Activated T-cell treated with anti-CD3 and anti-CD28 coated beads for 4 hours (primary cell): ENCODE measurements around the gene ANAPC1.
A peak's percentile ranks its signal among the peaks of the same experiment; 100 is the strongest.
"Not testable (repeated sequence)": the region's sequence is repeated elsewhere in the genome, so short reads cannot be mapped to it uniquely, and the experiment has no call there.

Experiments used
- DNase-seq: peaks from one replicate; pipeline ENCODE4 v3.0.0-alpha.2; 2020

Gene ANAPC1

GRCh38 chr2:111904726-111905474 is 20.9 kb upstream of the ANAPC1 start:
- no peak for DNase-seq

- no peak for DNase-seq
Measured at GRCh38 chr2:111903930-111904439, 20.0 kb upstream of the ANAPC1 start.

- no peak for DNase-seq
Measured at GRCh38 chr2:111903516-111903915, 19.5 kb upstream of the ANAPC1 start.

- DNase-seq, result no peak
Measured at GRCh38 chr2:111900859-111901258, 16.9 kb upstream of the ANAPC1 start.

GRCh38 chr2:111898703-111899514 is 14.9 kb upstream of the ANAPC1 start:
- no peak for DNase-seq

- DNase-seq, result peak; percentile 19
Measured at GRCh38 chr2:111897924-111898702, 14.1 kb upstream of the ANAPC1 start, which contains the start of gene MERTK. MERTK (plus strand) TSS chr2:111898607; CDS start chr2:111898736, 129 bp downstream.

- DNase-seq, result no peak
Measured at GRCh38 chr2:111897630-111897923, 13.6 kb upstream of the ANAPC1 start.

- DNase-seq, result no peak
Measured at GRCh38 chr2:111896576-111896975, 12.6 kb upstream of the ANAPC1 start.

GRCh38 chr2:111896024-111896423 is 12.0 kb upstream of the ANAPC1 start:
- DNase-seq, result no peak

- DNase-seq, result no peak
Measured at GRCh38 chr2:111884592-111884964, 585 bp upstream of the ANAPC1 start.

GRCh38 chr2:111872806-111873205 is 11.2 kb downstream of the ANAPC1 start:
- not testable (repeated sequence) for DNase-seq

- not testable (repeated sequence) for DNase-seq
Measured at GRCh38 chr2:111865124-111865523, 18.9 kb downstream of the ANAPC1 start.

- DNase-seq, result not testable (repeated sequence)
Measured at GRCh38 chr2:111860005-111860404, 24.0 kb downstream of the ANAPC1 start.

- DNase-seq, result not testable (repeated sequence)
Measured at GRCh38 chr2:111852544-111852943, 31.4 kb downstream of the ANAPC1 start.

GRCh38 chr2:111850646-111851045 is 33.3 kb downstream of the ANAPC1 start:
- not testable (repeated sequence) for DNase-seq

- DNase-seq, result not testable (repeated sequence)
Measured at GRCh38 chr2:111839625-111840282, 44.2 kb downstream of the ANAPC1 start.

- not testable (repeated sequence) for DNase-seq
Measured at GRCh38 chr2:111838992-111839391, 45.0 kb downstream of the ANAPC1 start.

- not testable (repeated sequence) for DNase-seq
Measured at GRCh38 chr2:111834221-111834620, 49.8 kb downstream of the ANAPC1 start.

GRCh38 chr2:111830479-111830878 is 53.5 kb downstream of the ANAPC1 start:
- DNase-seq, result not testable (repeated sequence)

- DNase-seq, result not testable (repeated sequence)
Measured at GRCh38 chr2:111828217-111828766, 55.7 kb downstream of the ANAPC1 start.

- not testable (repeated sequence) for DNase-seq
Measured at GRCh38 chr2:111812970-111813622, 70.9 kb downstream of the ANAPC1 start.

GRCh38 chr2:111790633-111791032 is 93.4 kb downstream of the ANAPC1 start:
- not testable (repeated sequence) for DNase-seq
